GM12873 (cell line): ENCODE data around the gene SPSB1.

Source experiments
- TF ChIP-seq, protein P1 (sequence below): IDR thresholded peaks from 2 replicates; pipeline ENCODE4 v1.5.1; 2012; ENCODE audit warnings: low read depth, mild to moderate bottlenecking, moderate library complexity, low read length, control low read depth; ENCODE audit not compliant: insufficient read depth; ENCODE audit errors: missing control alignments

SPSB1 gene

DNA sequence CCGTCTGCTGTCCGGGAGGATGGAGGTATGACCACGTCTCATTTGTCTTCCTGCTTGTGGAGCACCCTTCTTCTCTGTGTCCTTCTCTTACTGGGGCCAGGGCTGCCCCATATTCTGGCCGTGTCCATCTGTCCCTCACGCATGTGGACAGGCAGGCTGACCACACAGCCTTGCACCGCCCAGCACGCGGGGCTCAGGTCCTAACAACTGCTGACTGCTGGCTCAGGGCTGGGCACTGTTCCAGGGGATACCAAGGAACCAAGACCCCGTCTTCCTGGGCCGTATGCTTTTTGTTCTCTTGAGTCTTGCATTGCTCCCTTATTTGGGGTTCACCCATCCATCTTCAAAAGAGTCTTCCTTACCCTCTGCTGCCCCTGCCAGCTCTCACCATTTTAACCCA, 17.5 kb upstream of the SPSB1 start:
- TF ChIP-seq, protein P1, sequence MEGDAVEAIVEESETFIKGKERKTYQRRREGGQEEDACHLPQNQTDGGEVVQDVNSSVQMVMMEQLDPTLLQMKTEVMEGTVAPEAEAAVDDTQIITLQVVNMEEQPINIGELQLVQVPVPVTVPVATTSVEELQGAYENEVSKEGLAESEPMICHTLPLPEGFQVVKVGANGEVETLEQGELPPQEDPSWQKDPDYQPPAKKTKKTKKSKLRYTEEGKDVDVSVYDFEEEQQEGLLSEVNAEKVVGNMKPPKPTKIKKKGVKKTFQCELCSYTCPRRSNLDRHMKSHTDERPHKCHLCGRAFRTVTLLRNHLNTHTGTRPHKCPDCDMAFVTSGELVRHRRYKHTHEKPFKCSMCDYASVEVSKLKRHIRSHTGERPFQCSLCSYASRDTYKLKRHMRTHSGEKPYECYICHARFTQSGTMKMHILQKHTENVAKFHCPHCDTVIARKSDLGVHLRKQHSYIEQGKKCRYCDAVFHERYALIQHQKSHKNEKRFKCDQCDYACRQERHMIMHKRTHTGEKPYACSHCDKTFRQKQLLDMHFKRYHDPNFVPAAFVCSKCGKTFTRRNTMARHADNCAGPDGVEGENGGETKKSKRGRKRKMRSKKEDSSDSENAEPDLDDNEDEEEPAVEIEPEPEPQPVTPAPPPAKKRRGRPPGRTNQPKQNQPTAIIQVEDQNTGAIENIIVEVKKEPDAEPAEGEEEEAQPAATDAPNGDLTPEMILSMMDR: no peak

DNA sequence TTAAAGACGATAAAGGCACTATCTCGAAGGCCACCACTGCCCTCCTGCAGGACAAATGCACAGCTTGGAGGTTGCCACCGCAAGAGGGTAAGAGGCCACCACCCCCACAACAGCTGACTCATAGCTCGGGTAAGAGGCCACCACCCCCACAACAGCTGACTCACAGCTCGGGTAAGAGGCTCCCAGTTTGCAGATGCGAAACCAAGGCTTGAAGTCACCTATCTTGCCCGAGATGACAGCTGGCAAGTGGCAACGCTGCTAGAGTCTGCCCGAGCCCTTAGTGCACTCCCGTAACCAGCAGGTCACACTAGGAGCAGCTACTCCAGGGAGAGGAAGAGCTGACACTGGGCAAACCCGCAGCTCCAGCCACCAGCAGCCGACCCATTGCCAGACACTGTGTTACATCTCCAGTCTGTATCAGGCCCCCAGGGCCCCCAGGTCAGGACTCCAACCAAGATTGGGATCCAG, 17.1 kb upstream of the SPSB1 start:
- TF ChIP-seq, protein P1: no peak

DNA sequence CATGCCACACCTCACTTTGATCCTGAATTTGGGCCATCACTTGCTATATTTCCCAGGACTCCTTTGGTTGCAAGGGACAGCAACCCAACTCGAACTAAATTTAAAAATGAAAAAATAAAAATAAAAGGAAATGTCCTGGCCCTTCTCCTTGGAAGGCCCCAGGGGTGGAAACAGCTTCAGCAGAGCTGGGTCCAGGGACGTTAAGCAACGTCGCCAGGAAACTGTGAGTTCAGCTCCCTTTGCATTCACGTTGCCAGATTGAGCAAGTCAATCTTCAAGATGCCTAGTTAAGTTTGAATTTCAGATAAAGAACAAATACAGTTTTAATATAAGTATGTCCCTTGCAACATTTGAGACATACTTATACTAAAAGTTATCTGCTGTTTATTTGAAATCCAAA, 14.6 kb upstream of the SPSB1 start:
- TF ChIP-seq, protein P1: no peak

DNA sequence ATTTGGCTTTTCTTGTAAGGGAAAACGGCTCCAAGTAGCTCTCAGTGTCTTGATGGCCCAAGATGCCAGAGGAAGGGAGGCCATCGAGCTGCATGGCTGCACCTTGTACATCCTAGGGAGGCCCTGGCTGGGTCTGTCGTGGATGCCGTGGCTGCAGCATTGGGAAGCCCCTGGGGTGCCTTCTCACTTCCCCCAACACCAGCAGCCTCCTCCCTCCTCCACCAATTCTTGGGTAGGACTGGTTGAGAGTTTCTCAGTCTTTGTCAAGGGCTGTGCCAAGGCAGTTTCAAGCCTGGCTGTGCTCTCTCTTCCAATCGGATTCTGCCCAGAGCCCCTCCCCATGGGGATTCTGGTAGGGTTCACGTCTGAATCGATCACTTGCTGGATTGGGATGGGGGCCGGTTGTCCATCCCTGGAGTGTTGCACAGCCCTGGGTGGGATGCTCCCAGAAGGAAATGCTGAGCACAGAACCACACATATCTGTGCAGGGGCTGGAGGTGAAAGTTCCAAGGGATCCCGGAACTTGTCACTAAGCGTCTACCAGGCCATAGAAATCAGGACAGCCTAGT, 14.0 kb upstream of the SPSB1 start:
- TF ChIP-seq, protein P1: no peak

DNA sequence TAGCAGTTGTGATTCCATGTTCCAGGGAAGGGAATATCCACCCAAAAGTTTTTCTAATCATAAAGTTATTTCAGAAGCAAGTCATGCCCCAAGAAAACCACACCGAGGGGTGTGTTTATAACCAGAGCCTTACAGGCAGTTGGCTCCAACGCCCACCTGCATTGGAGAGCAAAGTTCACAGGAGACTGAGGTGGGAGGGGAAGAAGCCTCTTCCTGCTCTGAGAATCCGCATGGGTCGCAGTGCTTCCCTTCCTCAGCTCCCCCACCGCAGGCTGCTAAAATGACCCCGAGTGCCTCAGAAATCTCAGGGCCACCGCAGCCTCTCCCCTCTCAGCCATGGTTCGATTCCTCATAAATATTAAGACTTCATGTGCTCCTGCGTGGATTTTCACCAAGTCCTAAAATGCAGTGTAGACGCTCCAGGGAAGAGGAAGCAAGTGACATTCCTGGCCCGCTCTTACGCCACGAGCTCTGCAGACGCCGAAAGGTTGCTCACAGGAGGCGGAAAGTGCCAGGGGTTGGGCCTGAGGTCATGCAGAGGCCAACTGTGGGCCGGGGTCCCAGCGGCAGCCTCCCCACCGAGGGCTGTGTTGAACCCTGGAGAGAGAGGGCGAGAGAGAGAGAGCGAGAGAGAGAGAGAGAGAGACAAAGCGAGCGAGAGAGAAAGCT, 13.4 kb upstream of the SPSB1 start:
- TF ChIP-seq, protein P1: no peak

DNA sequence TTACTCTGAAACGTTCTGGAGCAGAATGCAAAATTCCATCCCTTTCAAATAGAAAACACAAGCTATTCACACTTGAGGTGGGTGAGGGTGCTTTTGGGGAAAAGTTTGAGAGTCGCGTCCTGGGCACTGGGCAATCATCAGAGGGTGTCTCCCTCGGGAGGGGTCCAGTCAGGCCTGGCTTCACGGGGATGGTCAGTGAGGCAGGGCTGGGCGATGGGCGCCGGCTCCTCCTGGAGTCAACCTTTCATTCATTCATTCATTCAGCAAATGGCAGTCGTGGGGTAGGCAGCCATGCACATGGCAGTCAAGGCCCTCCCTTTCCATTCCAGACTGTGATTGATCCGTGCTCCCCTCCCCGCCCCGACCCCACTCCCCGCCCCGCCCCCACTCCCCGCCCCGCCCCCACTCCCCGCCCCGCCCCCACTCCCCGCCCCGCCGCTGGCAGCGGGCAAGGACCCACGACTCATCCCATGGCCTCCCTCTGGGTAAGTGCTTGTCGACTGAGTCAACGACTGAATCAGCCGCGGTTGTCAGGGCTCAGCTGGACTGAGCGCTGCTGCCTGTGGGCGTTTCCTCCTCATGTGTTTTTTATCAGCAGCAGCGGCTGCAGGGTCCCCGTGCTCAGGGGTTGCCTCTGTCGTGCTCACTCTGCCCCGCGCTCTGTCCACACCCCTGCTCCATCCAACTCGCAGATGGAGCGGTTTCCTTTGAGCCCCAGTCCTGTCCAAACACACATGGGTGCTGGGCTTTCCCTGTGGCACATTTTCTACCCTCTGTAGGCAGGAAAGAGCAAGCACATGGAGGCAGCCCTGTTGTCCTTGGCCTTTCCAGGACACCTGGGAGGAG, 12.5 kb upstream of the SPSB1 start:
- TF ChIP-seq, protein P1: no peak
